GM19467 (cell line): ENCODE results near the gene CAPG.
"Not testable (repeated sequence)": the region's sequence is repeated elsewhere in the genome, so short reads cannot be mapped to it uniquely, and the experiment has no call there.

Experiments used
- ATAC-seq: cut with Tn5 transposase; IDR thresholded peaks from one replicate; pipeline ENCODE4 v1.9.1; 2021; ENCODE audit warnings: mild to moderate bottlenecking, moderate library complexity; ENCODE audit not compliant: unreplicated experiment

CAPG gene

GRCh38 chr2:85421260-85422071, 11.3 kb upstream of the CAPG start:
- no peak for ATAC-seq

- peak; percentile 58 for ATAC-seq
Measured at GRCh38 chr2:85420536-85421259, 10.5 kb upstream of the CAPG start.

GRCh38 chr2:85419009-85419675, 9.0 kb upstream of the CAPG start:
- ATAC-seq = no peak

DNA sequence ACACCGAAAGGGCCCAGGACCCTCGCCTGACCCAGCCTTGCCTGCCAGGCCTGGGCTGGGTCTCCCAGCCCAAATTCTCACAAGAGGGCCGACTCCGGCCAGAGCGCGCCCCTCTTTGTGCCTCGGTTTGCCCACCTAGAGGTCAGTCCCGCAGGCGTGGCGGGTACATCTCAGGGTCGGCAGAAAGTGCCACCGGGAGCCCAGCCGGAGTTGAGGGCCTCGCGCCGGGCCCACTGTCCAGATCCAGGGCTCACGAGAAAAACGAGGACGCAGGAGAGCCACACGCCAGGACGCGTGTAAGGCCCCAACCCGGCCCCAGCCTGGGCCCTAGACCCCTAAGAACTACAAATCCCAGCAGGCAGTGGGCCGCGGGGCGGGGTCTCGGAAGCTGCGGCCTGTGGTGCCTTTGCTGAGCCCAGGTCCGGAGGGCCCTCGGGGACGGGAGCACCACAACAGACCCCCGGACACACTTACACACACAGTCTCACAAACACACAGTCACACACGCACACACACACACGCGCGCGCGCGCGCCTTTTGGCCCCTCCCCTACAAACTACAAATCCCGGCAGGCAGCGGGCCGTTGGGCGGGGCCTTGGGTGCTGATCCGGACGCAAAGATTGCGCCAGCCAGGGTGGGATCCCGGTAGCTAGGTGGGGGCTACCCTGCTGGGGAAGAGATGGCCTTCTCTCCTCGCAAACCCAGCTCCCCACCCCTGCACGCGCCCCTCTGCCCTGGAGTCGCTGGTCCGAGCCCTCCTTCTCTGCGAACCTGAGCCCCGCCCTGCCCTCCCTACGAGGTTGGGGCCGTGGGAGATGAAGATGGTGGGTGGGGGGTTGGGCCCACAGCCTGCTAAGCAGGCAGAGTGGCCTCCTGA, 8.2 kb upstream of the CAPG start, which contains the start of gene SH2D6:
Gene SH2D6 (plus strand): TSS at position 583 of the 877 bp plus-strand sequence. CDS start 10,752 bp downstream, outside the sequence.
- ATAC-seq = peak; percentile 77

DNA sequence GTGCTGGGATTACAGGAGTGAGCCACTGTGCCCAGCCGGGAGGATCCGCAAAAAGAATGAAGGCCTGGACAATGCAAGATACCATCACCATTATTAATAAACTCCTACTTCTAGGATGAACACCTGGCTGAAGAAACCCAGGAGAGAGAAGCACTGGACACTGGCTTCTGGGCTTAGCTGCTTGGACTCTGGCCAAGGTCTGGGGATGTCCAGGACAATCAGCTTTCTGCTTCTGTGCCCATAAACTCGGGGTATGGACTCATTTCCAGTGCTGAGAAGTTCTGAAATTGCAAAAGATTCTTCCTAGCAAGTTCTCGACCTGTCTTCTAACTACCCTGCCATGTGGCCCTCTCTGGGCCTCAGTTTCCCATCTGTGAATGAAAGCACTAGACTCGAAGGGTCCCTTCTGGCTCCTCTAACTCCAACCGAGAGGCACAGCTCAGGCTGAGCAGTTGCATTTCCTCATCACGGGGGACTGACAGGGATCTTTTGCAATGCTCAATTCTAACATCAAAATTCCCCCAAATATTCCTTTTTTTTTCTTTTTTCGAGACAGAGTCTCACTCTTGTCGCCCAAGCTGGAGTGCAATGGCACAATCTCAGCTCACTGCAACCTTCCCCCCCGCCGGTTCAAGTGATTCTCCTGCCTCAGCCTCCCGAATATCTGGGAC, 5.9 kb upstream of the CAPG start:
- ATAC-seq = no peak

DNA sequence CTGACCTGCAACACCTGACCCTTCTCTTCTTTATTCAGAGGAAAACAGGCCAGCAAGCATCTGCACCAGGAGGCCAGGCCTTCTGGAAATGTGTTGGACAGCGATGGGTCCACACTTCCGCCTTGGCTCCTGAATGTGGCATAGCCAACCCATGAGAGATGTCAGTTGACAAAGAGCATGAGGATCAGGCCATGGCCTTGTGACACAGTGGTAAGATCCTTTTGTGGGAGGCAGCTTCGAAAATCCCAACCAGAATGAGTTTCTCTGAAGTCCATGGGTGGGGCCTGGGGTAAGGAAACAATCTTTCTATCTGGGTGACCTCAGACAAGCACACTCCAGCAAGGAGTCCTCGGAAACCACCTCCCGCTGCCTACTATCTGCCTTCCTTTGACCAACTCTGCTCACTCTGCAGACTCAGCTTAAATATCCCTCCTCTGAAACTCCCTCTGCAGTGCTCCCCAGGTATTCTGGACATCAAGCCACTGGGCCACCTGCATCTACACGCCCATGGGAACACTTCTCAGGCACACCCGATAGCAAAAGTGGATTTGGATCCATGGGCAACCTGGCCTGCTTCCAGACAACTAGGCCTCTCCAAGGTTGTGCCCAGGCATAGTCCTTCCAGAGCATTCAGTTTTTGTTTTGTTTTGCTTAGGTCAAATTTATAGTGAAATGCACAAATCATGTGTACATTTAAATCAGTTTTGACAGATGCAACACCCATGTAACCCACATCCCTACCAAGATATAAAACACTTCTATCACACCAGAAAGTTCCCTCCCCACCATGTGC, 4.8 kb upstream of the CAPG start:
- ATAC-seq = no peak

- ATAC-seq = not testable (repeated sequence)
Measured at GRCh38 chr2:85414421-85414759, 4.2 kb upstream of the CAPG start.

GRCh38 chr2:85413592-85414420, 3.6 kb upstream of the CAPG start:
- ATAC-seq = no peak

GRCh38 chr2:85411405-85411748, 1.2 kb upstream of the CAPG start:
- no peak for ATAC-seq

DNA sequence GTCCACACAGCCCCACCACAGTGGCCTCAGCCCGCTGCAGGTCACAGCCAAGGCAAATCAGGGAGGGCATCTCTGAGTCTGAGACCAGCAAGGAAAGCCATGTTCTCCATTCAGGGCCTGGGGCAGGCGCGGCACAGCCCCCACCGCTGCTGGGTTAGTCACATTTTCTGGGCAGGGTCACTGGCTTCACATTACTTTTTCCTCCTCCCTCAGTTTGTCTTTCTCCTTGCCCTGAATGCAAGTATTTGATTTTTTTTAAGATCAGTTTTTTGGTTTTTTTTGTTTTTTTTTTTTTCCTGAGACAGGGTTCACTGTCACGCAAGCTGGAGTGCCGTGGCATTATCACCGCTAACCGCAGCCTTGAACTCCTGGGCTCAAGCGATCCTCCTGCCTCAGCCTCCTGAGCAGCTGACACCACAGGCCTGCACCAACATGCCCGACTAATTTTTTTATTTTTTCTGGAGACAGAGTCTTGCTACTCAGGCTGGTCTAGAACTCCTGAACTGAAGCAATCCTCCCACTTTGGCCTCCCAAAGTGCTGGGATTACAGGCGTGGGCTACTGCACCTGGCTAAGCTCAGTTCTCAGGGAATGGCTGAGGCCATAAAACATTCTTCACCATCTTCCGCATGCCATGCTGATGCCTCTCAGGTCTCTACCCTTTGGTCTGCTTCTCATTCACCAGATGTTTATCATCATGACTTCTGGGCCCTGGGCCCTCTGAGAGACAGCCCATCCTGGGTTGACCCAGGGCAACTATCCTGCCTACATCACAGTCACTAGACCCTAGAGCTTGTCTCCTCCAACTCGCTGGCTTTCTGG, 628 bp upstream of the CAPG start:
- ATAC-seq = no peak

DNA sequence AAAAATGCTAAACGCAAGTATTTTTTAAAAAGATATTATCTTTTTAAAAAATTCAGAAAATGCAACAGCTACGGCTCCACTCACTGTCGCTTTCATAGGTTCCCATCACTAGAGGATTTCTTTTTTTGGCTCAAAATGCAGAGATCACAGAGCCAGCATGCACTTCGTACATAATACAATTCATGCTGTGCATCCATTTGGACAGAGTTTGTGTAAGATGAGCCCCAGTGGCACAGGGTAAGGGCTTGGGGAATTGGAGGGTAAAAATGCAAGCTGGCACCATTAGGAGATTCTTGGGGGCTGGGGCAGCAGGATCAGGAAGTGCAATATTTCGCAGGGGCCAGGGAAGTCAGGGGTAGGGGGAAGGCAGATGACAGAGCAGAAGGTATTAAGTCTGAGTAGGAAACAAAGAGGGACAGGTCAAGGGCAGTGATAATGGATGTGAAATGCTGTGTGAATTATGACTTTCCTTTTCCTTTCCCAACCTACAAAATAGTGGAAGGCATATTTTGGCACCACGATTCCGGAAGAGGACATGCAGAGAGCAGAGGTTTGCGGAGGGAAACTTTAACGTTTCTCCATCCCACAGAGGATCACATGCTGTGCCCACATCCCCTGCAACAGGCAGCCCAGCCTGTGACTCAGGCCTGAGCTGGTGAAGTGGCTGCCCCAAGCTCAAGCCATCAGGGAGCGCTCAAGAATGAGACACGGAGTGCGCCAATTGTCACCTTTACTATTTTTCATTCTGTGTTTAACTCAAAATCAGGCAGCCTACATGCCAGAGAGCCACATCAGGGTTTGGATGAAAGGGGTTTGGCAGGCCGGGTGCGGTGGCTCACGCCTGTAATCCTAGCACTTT, 4.7 kb downstream of the CAPG start:
- no peak for ATAC-seq

DNA sequence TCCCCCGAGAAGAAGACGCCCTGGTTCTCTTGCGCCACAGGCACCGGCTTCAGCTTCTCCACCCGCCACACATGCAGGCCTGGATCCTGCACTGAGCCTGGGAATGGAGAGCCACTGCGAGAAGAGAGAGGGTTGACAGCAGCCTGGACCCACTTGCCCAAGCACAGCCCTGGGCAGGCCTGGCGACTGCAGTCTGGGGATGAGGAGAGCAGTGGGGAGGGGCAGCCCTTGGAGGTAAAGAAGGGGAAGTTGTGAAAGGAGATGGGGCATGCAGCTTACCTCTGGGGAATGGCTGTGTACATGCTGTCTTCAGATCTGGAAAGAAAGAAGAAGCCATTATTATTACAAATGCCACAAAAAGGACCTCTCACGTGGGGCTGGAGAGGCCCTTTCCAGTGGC, 8.3 kb downstream of the CAPG start:
- ATAC-seq = no peak

GRCh38 chr2:85401464-85401805, 8.7 kb downstream of the CAPG start:
- no peak for ATAC-seq

DNA sequence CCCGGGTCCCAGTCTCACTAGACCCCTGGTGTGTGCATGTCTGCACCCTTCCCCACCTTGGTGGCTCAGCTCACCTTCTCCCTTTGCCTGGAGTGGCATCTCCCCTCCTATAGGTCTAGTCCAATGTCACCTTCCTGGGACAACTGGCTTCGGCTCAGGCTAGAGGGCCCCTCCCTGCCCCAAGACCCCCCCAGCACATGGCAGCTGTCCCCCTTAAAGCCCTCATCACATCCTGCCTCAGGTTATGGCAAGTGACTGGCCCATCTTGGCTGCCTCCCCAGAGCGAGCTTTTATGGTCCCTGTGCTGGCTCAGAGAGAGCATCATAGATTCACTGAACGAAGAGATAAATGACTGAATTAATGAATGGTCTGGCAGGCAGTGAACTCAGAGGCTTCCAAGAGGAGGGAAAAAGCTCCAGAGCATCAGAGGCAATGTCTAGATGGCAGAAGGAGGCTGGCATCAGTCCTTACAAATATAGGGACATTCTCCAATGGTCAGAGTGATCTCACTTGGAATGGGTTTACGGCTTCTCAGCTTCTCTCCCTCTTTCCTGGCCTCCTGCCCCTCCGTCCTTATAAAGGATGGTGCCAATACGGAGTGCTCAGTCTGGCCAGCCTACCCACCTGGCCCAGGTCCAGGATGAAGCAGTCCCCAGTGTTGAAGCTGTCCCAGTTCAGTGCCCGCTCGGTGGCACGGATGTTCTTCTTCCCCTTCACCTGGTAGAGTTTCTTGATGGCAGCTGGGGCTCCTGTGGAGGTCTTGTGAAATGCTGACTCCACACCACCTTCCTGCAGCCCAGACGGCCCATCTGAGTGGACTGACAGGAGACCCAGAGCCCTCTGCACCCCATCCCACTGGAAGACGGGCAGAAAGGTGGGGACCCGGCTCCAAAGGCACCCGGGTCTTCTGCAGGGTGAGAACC, 9.4 kb downstream of the CAPG start:
- no peak for ATAC-seq

DNA sequence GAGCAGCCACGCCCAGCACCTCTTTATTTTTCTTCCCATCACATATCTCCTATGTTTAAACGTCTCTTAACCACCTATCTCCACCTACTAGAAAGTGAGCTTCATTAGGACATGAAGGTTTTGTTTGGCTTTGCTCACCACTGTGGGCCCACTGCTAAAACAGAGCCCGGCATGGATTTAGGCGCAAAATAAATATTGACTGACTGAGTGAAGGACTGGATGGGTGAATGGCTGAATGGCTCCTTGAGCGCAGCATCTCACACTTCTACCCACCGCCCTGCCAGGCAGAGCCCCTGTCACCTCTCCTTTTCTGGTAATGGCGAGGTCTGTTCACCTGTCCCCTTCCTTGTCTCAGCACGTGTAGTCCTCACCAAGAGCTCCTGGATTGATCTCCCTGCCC, 10.1 kb downstream of the CAPG start:
- no peak for ATAC-seq

DNA sequence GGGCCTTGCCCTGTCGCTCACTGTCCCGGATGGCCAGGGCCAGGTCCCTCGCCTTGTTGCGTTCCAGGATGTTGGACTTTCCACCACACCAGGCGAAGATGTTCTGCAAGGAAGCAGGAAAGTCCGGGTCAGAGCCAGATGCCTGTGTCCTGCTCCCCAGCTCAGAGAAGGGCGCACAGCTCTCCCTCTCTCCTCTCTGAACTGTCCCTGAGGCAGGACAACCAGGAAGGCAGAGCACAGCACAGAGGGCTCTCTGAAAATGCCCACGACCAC, 11.0 kb downstream of the CAPG start:
- ATAC-seq = no peak
